WTC11 (cell line): ENCODE measurements around the gene TMEM214. TPM values are rescaled to one million over a fixed set of nuclear protein-coding genes. Genes with fewer than 3 reads are reported as not detected.
"Not testable (repeated sequence)": the region's sequence is repeated elsewhere in the genome, so short reads cannot be mapped to it uniquely, and the experiment has no call there.

Experiments used
- ATAC-seq: fragments of 200-7000 bp; cut with Tn5 transposase; 2 replicates; pipeline ENCODE4 v1.10.0; 2021; ENCODE audit warnings: mild to moderate bottlenecking, moderate library complexity
- CTCF ChIA-PET: fragments of 300-600 bp; sonication (Branson Sonifier 250); formaldehyde crosslinking; loops from one replicate; lab custom pipeline; 2021; ENCODE audit warnings: antibody characterized with exemption; lab: Charles Lee
- POLR2A ChIA-PET: fragments of 350-600 bp; sonication (Branson Sonifier 250); formaldehyde crosslinking; loops from one replicate; lab custom pipeline; 2021; ENCODE audit warnings: antibody characterized with exemption; lab: Charles Lee
- DNase-seq: peaks from one replicate; pipeline ENCODE4 v3.0.0; 2021; ENCODE audit warnings: low spot score
- H3K27ac Mint-ChIP-seq: 2 replicates; pipeline ENCODE4 v1.8.0; 2021; ENCODE audit warnings: mixed read lengths
- H3K27me3 Mint-ChIP-seq: 2 replicates; pipeline ENCODE4 v1.8.0; 2021; ENCODE audit warnings: low read depth, mild to moderate bottlenecking, moderate library complexity, mixed read lengths
- H3K36me3 Mint-ChIP-seq: 2 replicates; pipeline ENCODE4 v1.8.0; 2021; ENCODE audit warnings: mixed read lengths
- H3K4me1 Mint-ChIP-seq: 2 replicates; pipeline ENCODE4 v1.8.0; 2022; ENCODE audit warnings: mixed read lengths
- H3K4me3 Mint-ChIP-seq: 2 replicates; pipeline ENCODE4 v1.8.0; 2021; ENCODE audit warnings: mild to moderate bottlenecking, moderate library complexity, mixed read lengths
- H3K9me3 Mint-ChIP-seq: 2 replicates; pipeline ENCODE4 v1.8.0; 2021; ENCODE audit warnings: mixed read lengths
- CDX4 ChIP-seq: fragments of 250-450 bp; sonication (Bioruptor Pico); IDR thresholded peaks from 2 replicates; pipeline ENCODE4 v1.9.0; 2021; ENCODE audit warnings: moderate library complexity, mild to moderate bottlenecking, inconsistent platforms, borderline replicate concordance
- E2F4 ChIP-seq: sonication (generic); formaldehyde crosslinking; IDR thresholded peaks from 2 replicates; pipeline ENCODE4 v1.8.1; 2022; ENCODE audit warnings: low read depth, mild to moderate bottlenecking, moderate library complexity, missing genetic modification reagents, borderline replicate concordance
- ERG ChIP-seq: fragments of 250-450 bp; sonication (Bioruptor Pico); IDR thresholded peaks from 2 replicates; pipeline ENCODE4 v1.8.0; 2021; ENCODE audit warnings: mild to moderate bottlenecking
- FOXK1 ChIP-seq: sonication (generic); formaldehyde crosslinking; IDR thresholded peaks from 2 replicates; pipeline ENCODE4 v1.8.0; 2022; ENCODE audit warnings: mild to moderate bottlenecking, moderate library complexity, missing genetic modification reagents
- GRHL2 ChIP-seq: fragments of 250-450 bp; sonication (Bioruptor Pico); IDR thresholded peaks from 2 replicates; pipeline ENCODE4 v1.8.0; 2022; ENCODE audit warnings: mild to moderate bottlenecking, moderate library complexity; ENCODE audit not compliant: insufficient replicate concordance, severe bottlenecking
- GTF2I ChIP-seq: fragments of 250-450 bp; sonication (Bioruptor Pico); conservative IDR thresholded peaks from 2 replicates; pipeline ENCODE4 v1.4.0; 2021; ENCODE audit warnings: mild to moderate bottlenecking
- HMGXB4 ChIP-seq: sonication (generic); formaldehyde crosslinking; IDR thresholded peaks from 2 replicates; pipeline ENCODE4 v1.8.1; 2023; ENCODE audit warnings: mild to moderate bottlenecking, moderate library complexity, missing genetic modification reagents
- JAZF1 ChIP-seq: fragments of 250-450 bp; sonication (Bioruptor Pico); IDR thresholded peaks from 2 replicates; pipeline ENCODE4 v1.9.0; 2021; ENCODE audit warnings: moderate library complexity, mild to moderate bottlenecking, inconsistent platforms
- MYBL2 ChIP-seq: sonication (generic); formaldehyde crosslinking; IDR thresholded peaks from 2 replicates; pipeline ENCODE4 v1.8.1; 2023; ENCODE audit warnings: mild to moderate bottlenecking, moderate library complexity, missing genetic modification reagents
- NFYB ChIP-seq: sonication (generic); formaldehyde crosslinking; conservative IDR thresholded peaks from 2 replicates; pipeline ENCODE4 v1.8.0; 2022; ENCODE audit warnings: low read depth, missing genetic modification reagents
- NR2C2 ChIP-seq: sonication (generic); formaldehyde crosslinking; IDR thresholded peaks from 2 replicates; pipeline ENCODE4 v1.8.0; 2022; ENCODE audit warnings: mild to moderate bottlenecking, missing genetic modification reagents
- OVOL2 ChIP-seq: fragments of 250-450 bp; sonication (Bioruptor Pico); IDR thresholded peaks from 2 replicates; pipeline ENCODE4 v1.9.0; 2021; ENCODE audit warnings: mild to moderate bottlenecking, borderline replicate concordance
- TEAD1 ChIP-seq: sonication (generic); formaldehyde crosslinking; IDR thresholded peaks from 2 replicates; pipeline ENCODE4 v1.8.0; 2022; ENCODE audit warnings: mild to moderate bottlenecking, missing genetic modification reagents
- TP53 ChIP-seq: sonication (generic); formaldehyde crosslinking; IDR thresholded peaks from 2 replicates; pipeline ENCODE4 v1.8.1; 2023; ENCODE audit warnings: mild to moderate bottlenecking, missing genetic modification reagents
- USF1 ChIP-seq: sonication (generic); formaldehyde crosslinking; IDR thresholded peaks from 2 replicates; pipeline ENCODE4 v1.8.0; 2022; ENCODE audit warnings: mild to moderate bottlenecking, missing genetic modification reagents
- ZBTB21 ChIP-seq: sonication (generic); formaldehyde crosslinking; IDR thresholded peaks from 2 replicates; pipeline ENCODE4 v1.8.1; 2023; ENCODE audit warnings: mild to moderate bottlenecking, missing genetic modification reagents, borderline replicate concordance
- ZBTB43 ChIP-seq: sonication (generic); formaldehyde crosslinking; IDR thresholded peaks from 2 replicates; pipeline ENCODE4 v1.8.1; 2023; ENCODE audit warnings: mild to moderate bottlenecking, missing genetic modification reagents
- ZMAT4 ChIP-seq: fragments of 250-450 bp; sonication (Bioruptor Pico); IDR thresholded peaks from 2 replicates; pipeline ENCODE4 v1.9.0; 2021; ENCODE audit warnings: mild to moderate bottlenecking
- ZNF138 ChIP-seq: sonication (generic); formaldehyde crosslinking; conservative IDR thresholded peaks from 2 replicates; pipeline ENCODE4 v1.8.1; 2022; ENCODE audit warnings: mild to moderate bottlenecking, moderate library complexity, missing genetic modification reagents
- ZNF416 ChIP-seq: fragments of 250-450 bp; sonication (Bioruptor Pico); IDR thresholded peaks from 2 replicates; pipeline ENCODE4 v1.9.0; 2021; ENCODE audit warnings: mild to moderate bottlenecking, inconsistent platforms
- ZNF512 ChIP-seq: sonication (generic); formaldehyde crosslinking; IDR thresholded peaks from 2 replicates; pipeline ENCODE4 v1.8.1; 2022; ENCODE audit warnings: missing genetic modification reagents, borderline replicate concordance
- ZSCAN18 ChIP-seq: fragments of 250-450 bp; sonication (Bioruptor Pico); IDR thresholded peaks from 2 replicates; pipeline ENCODE4 v2.1.2; 2022; ENCODE audit warnings: mild to moderate bottlenecking, moderate library complexity
- total RNA-seq: library from RNA; stranded (reverse); gene quantifications from 3 replicates; pipeline ENCODE4 v1.2.3, GENCODE V29; 2021

The TMEM214 gene
- total RNA-seq, 1 experiment from 2014 or later = 57.1 TPM

- TF ChIP-seq HMGXB4 (CRISPR knock-in tag) = no peak
- TF ChIP-seq NR2C2 (CRISPR knock-in tag) = no peak
- no peak for TF ChIP-seq TEAD1 (CRISPR knock-in tag)
- TF ChIP-seq TP53 (CRISPR knock-in tag) = no peak
- TF ChIP-seq MYBL2 (CRISPR knock-in tag) = no peak
- TF ChIP-seq OVOL2 (CRISPR knock-in tag) = no peak
- TF ChIP-seq ZSCAN18 (CRISPR knock-in tag) = no peak
- no peak for TF ChIP-seq CDX4 (CRISPR knock-in tag)
- TF ChIP-seq NFYB = no peak
- TF ChIP-seq USF1 (CRISPR knock-in tag) = no peak
- TF ChIP-seq JAZF1 = no peak
- TF ChIP-seq, all 79 proteins: peak for 0
These were observed 42.2 kb downstream of the TMEM214 start (continued) for GRCh38 chr2:27074738-27075565.

- H3K36me3 Mint-ChIP-seq, H3K9me3 Mint-ChIP-seq, CTCF ChIA-PET, DNase-seq, H3K4me3 Mint-ChIP-seq, POLR2A ChIA-PET, ATAC-seq, H3K27ac Mint-ChIP-seq: not testable (repeated sequence)
- H3K27me3 Mint-ChIP-seq = peaks cover 11% of the 10 kb centered on the region
- peaks cover 20% of the 10 kb centered on the region for H3K4me1 Mint-ChIP-seq
These were observed 42.8 kb downstream of the TMEM214 start for GRCh38 chr2:27075566-27075871.

- ChIA-PET CTCF (no interaction called here), POLR2A (no interaction called here)
- Mint-ChIP-seq H3K9me3 (no peaks in the 10 kb centered on the region), H3K27ac (no peak overlapping the region), H3K36me3 (no peaks in the 10 kb centered on the region), H3K4me1 (peaks cover 22% of the 10 kb centered on the region), H3K27me3 (peaks cover 11% of the 10 kb centered on the region), H3K4me3 (no peak overlapping the region)
- ATAC-seq (no peak), DNase-seq (no peak)
- TF ChIP-seq JAZF1 = no peak
- TF ChIP-seq ERG = no peak
- no peak for TF ChIP-seq ZNF138 (CRISPR knock-in tag)
- TF ChIP-seq GRHL2 (CRISPR knock-in tag) = no peak
- no peak for TF ChIP-seq ZNF416 (CRISPR knock-in tag)
- no peak for TF ChIP-seq ZMAT4 (CRISPR knock-in tag)
- TF ChIP-seq E2F4 (CRISPR knock-in tag) = no peak
- TF ChIP-seq FOXK1 (CRISPR knock-in tag) = no peak
- no peak for TF ChIP-seq ZBTB21
- no peak for TF ChIP-seq ZBTB43 (CRISPR knock-in tag)
- TF ChIP-seq GTF2I = no peak
- no peak for TF ChIP-seq ZNF512 (CRISPR knock-in tag)
These were observed 43.6 kb downstream of the TMEM214 start for GRCh38 chr2:27076323-27076722.
